Measurements from ENCODE around the gene CEP89. TPM values are rescaled to one million over a fixed set of nuclear protein-coding genes. Genes with fewer than 3 reads are reported as not detected.
"Not testable (repeated sequence)": the region's sequence is repeated elsewhere in the genome, so short reads cannot be mapped to it uniquely, and the experiment has no call there.

CEP89 gene
- total RNA-seq, 8 experiments from 2014 or later, result 7.2 to 29.6 (median 18.2) TPM

DNA sequence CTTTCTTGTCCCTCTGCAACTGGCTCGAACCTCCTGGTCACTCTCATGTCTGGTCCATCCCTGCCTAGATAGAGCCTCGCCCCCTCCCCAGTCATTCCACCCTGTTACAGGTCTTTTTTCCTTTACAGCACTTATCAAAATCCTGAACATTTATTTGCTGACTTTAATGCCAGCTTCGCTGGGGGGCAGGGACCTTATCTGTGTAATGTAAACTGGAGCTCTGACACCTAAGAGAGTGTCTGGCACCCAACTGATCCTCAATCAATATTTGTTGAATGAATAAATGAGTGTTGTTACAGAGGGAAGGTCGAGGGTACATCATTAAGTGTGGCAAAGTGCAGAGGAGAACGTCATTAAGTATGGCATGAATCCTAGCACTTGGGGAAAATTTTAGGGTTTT lies 17.0 kb upstream of the CEP89 start:
- WGBS, 10 experiments, result 0 to 100% (median 67%) methylated on average over 1 to 4 of the region's 5 CpGs; no CpG with 5 or more reads in 5 of the 10 experiments
- no peak overlapping the region for H3K4me3 ChIP-seq
- no peak for ATAC-seq (replicated peaks in 6 of 8)
- in situ Hi-C loops (cut with MboI; ENCODE audit: low pct_unique_long_range_greater_than_20kb in 2 of 9, low sequenced_read_pairs in 9 of 9, unreplicated experiment in 9 of 9), result loop anchor here in 2 of 9 experiments (25.0 kb wide), 2 partner anchors 99 to 124 kb away; partner anchors contain the start of gene GPATCH1 (in 1 of the 2)
- H3K4me1 ChIP-seq (replicated peaks in 1 of 2), result no peaks in the 10 kb centered on the region
- H3K27ac ChIP-seq, result no peak overlapping the region

DNA sequence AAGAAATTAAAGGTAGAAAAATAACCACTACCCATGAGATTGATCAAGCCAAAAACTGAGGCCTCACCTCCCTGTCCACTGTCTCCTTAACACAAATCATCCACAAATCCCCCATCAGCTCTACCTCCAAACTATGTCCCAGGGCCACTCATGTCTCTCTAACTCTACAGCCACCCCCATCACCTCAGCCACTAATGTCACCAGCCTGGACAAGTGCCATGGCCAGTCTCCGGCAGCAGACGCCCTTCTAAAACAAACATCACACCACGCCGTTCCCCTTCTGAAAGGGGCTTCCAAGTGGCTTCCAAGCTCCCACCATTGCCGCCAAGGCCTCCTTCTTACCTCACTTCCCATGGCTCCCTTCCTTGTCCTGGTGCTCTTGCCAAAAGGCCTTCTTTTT lies 16.5 kb upstream of the CEP89 start:
- H3K4me1 ChIP-seq (replicated peaks in 1 of 2); ATAC-seq (replicated peaks in 6 of 8); H3K4me3 ChIP-seq; H3K27ac ChIP-seq: not testable (repeated sequence)
- in situ Hi-C loops (cut with MboI; ENCODE audit: low pct_unique_long_range_greater_than_20kb in 2 of 9, low sequenced_read_pairs in 9 of 9, unreplicated experiment in 9 of 9), result loop anchor here in 2 of 9 experiments (25.0 kb wide), 2 partner anchors 99 to 124 kb away; partner anchors contain the start of gene GPATCH1 (in 1 of the 2)
- 80 to 100% (median 90%) methylated on average over 1 to 5 of the region's 5 CpGs; no CpG with 5 or more reads in 5 of the 10 experiments for WGBS, 10 experiments

DNA sequence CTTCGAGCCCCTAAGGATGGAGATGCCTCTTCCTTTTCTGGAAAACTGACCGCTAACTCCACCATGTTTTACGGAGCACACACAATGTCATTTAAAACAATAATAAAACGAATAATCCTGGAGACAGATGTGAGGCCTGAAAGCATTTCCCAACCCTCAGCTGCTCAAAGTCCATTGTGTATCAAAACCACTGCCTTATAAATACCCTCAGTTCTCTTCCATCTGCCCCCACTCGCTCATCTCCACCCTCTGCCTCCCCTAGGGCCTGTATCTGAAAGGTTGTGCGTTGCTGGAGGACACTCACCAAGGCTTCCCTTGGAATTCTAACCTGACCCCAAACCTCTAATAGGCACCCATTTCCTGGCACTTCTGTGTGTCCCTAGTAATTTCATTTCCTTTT lies 10.7 kb upstream of the CEP89 start:
- 88 to 100% (median 92%) methylated on average over 1 to 6 of the region's 6 CpGs; no CpG with 5 or more reads in 5 of the 10 experiments for WGBS, 10 experiments
- ATAC-seq (replicated peaks in 6 of 8); H3K4me1 ChIP-seq (replicated peaks in 1 of 2); H3K4me3 ChIP-seq; H3K27ac ChIP-seq: not testable (repeated sequence)
- in situ Hi-C loops (cut with MboI; ENCODE audit: low pct_unique_long_range_greater_than_20kb in 2 of 9, low sequenced_read_pairs in 9 of 9, unreplicated experiment in 9 of 9), result loop anchor here in 2 of 9 experiments (25.0 kb wide), 2 partner anchors 105 to 130 kb away; partner anchors contain the start of gene GPATCH1 (in 1 of the 2)

DNA sequence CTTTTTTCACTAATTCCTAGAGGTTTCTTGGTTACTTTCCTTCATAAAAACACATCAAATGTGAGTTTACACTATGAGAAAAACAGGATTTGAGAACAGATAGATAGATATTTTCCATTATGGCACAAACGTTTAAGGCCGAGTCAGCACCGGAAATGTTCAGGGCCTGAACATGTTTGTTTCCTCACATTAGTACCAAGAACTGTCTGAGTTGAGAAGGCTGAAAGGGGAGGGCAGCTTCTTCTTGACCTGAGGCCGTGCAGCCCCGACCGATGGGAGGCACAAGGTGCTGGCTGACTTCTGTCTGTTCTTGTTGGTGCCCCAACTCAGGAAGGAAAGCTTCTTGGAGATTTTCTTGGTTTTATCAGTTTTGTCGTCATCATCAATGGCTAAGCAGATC lies 8.0 kb upstream of the CEP89 start:
- in situ Hi-C loops (cut with MboI; ENCODE audit: low pct_unique_long_range_greater_than_20kb in 2 of 9, low sequenced_read_pairs in 9 of 9, unreplicated experiment in 9 of 9), result loop anchor here in 3 of 9 experiments (10.0 to 25.0 kb wide), 3 partner anchors 95 to 132 kb away; partner anchors contain the start of gene GPATCH1 (in 1 of the 3)
- not testable (repeated sequence) for H3K4me3 ChIP-seq; H3K4me1 ChIP-seq (replicated peaks in 1 of 2); ATAC-seq (replicated peaks in 6 of 8); H3K27ac ChIP-seq
- 70 to 100% (median 100%) methylated on average over 1 to 3 of the region's 7 CpGs; no CpG with 5 or more reads in 5 of the 10 experiments for WGBS, 10 experiments

DNA sequence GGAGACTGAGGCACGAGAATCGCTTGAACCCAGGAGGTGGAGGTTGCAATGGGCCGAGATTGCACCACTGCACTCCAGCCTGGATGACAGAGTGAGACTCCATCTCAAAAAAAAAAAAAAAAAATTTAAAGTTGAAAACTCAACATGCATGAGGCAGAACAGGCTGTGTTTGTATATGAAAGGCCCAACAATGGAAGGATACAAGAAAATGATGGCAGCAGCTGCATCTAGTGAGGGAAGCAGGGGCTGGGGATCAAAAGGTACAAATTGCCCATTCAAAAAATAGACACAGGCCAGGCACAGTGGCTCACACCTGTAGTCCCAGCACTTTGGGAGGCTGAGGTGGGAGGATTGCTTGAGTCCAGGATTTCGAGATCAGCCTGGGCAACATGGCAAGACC lies 6.1 kb upstream of the CEP89 start:
- not testable (repeated sequence) for H3K4me1 ChIP-seq (replicated peaks in 1 of 2); ATAC-seq (replicated peaks in 6 of 8); H3K4me3 ChIP-seq; H3K27ac ChIP-seq
- whole genome bisulfite sequencing, 10 experiments, result 78 to 100% (median 89%) methylated on average over 1 to 4 of the region's 4 CpGs; no CpG with 5 or more reads in 4 of the 10 experiments
- in situ Hi-C loops (cut with MboI; ENCODE audit: low pct_unique_long_range_greater_than_20kb in 2 of 9, low sequenced_read_pairs in 9 of 9, unreplicated experiment in 9 of 9), result loop anchor here in 3 of 9 experiments (10.0 to 25.0 kb wide), 3 partner anchors 97 to 134 kb away; partner anchors contain the start of gene GPATCH1 (in 1 of the 3)

DNA sequence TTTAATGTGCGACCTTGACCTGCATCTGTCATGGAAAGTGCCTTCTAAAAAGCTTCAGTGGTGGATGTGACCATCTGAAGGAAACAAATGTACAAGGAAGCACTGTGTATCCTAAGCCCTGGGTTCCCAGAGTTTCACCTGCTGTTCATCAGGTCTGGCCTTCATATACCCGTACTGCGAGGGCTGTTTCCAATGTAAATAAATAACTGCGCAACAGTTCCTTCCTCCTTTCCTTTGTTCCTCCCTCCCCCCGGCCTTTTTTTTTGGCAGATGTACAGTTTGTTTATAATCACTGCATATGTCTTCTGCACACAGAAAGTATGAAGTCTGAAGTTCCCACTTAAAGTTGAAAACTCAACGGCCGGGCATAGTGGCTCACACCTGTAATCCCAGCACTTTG lies 5.5 kb upstream of the CEP89 start:
- H3K4me3 ChIP-seq, result no peak overlapping the region
- 89 to 100% (median 100%) methylated on average over 1 to 7 of the region's 7 CpGs; no CpG with 5 or more reads in 3 of the 10 experiments for WGBS, 10 experiments
- H3K27ac ChIP-seq, result no peak overlapping the region
- in situ Hi-C loops (cut with MboI; ENCODE audit: low pct_unique_long_range_greater_than_20kb in 2 of 9, low sequenced_read_pairs in 9 of 9, unreplicated experiment in 9 of 9), result loop anchor here in 3 of 9 experiments (10.0 to 25.0 kb wide), 3 partner anchors 98 to 135 kb away; partner anchors contain the start of gene GPATCH1 (in 1 of the 3)
- ATAC-seq (replicated peaks in 6 of 8), result no peak
- no peaks in the 10 kb centered on the region for H3K4me1 ChIP-seq (replicated peaks in 1 of 2)

DNA sequence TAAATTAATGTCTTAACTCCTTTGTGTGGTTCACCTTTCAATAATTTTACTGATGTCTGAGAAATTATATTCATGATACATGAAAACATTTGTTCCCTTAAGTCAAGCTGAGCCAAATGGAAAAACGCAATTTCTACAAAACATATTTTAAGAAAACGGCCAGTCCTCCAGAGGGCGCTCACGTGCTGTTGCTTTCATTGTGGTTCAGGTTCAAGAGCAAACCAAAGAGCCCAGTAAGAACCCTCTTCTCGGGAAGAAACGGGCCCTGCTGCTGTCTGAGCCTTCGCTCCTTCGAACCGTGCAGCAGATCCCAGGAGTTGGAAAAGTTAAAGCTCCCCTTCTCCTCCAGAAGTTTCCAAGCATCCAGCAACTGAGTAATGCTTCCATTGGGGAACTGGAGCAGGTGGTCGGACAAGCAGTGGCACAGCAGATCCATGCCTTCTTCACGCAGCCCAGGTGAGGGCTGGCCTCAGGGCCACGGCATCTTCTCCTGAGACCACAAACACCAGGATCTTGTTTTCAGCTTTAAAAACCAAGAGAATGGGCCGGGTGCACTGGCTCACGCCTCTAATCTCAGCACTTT lies 4.6 kb upstream of the CEP89 start:
- ATAC-seq (replicated peaks in 6 of 8), result no peak
- in situ Hi-C loops (cut with MboI; ENCODE audit: low pct_unique_long_range_greater_than_20kb in 2 of 9, low sequenced_read_pairs in 9 of 9, unreplicated experiment in 9 of 9), result loop anchor here in 3 of 9 experiments (10.0 to 25.0 kb wide), 3 partner anchors 98 to 136 kb away; partner anchors contain the start of gene GPATCH1 (in 1 of the 3)
- 2 to 52% (median 25%) methylated on average over 4 to 11 of the region's 14 CpGs for WGBS, 10 experiments
- no peak overlapping the region for H3K4me3 ChIP-seq
- no peaks in the 10 kb centered on the region for H3K4me1 ChIP-seq (replicated peaks in 1 of 2)
- no peak overlapping the region for H3K27ac ChIP-seq

DNA sequence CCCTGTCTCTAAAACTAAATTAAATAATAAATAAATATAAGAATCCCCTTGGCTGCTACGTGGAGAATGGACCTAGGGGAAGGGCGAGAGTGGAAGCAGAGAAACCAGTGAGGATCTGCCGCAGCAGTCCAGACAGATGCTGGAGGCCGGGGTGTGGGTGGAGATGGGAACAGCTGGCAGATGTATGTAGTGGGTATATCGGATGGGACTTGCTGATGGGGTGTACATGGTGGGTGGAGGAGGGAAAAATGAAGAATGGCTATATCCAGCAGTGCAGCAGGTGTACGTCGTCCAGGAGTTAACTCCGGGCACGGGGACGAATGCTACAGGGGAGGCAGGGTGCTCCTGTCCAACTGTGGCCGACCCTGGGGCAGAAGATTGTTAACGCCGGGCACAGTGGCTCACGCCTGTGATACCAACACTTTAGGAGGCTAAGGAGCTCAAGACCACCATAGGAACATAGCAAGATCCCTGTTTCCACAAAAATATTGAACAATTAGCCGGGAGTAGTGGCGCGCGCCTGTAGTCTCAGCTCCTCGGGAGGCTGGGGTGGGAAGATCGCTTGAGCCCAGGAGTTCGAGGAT lies 654 bp downstream of the CEP89 start:
- peak in 4 of 8 experiments; percentile 0 to 10 (median 4) for ATAC-seq (replicated peaks in 6 of 8)
- Histone ChIP-seq H3K4me3 (peak overlapping the region; percentile 56 to 85 (median 73)), H3K4me1 (replicated peaks in 1 of 2) (peaks cover 8 to 10% of the 10 kb centered on the region in 2 donors), H3K27ac (peak overlapping the region; percentile 25 to 43)
- 0 to 83% (median 11%) methylated on average over 1 to 11 of the region's 21 CpGs; no CpG with 5 or more reads in 3 of the 10 experiments for WGBS, 10 experiments
- in situ Hi-C loops (cut with MboI; ENCODE audit: low pct_unique_long_range_greater_than_20kb in 2 of 9, low sequenced_read_pairs in 9 of 9, unreplicated experiment in 9 of 9), result loop anchor here in 1 of 9 experiments (10.0 kb wide), 1 partner anchor 104 kb away; no protein-coding TSS in a partner anchor

DNA sequence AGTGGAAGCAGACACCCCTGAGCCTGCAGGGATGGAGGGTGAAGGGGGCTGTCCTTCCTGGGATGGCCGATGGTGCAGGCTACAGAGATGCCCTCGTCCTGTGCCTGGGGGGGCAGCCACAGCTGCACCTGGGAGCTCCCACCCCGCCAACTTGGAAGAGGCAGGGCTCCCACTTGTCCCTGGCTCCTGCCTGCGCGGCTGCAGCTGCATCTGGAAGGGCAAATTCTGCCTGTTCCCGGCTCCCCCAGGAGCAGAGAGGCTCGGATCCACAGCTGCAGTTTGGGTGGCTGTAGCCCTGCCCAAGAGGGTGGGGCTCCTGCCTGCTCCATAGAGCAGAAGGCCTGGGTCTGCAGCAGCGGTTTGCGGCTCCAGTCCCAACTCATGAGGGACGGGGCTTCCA lies 2.2 kb downstream of the CEP89 start:
- H3K4me3 ChIP-seq, result no peak overlapping the region
- in situ Hi-C loops (cut with MboI; ENCODE audit: low pct_unique_long_range_greater_than_20kb in 2 of 9, low sequenced_read_pairs in 9 of 9, unreplicated experiment in 9 of 9), result no loop called here
- ATAC-seq (replicated peaks in 6 of 8), result no peak
- H3K27ac ChIP-seq, result no peak overlapping the region
- peaks cover 8 to 10% of the 10 kb centered on the region in 2 donors for H3K4me1 ChIP-seq (replicated peaks in 1 of 2)
- WGBS, 10 experiments, result 80 to 100% (median 87%) methylated on average over 1 to 6 of the region's 10 CpGs; no CpG with 5 or more reads in 6 of the 10 experiments

DNA sequence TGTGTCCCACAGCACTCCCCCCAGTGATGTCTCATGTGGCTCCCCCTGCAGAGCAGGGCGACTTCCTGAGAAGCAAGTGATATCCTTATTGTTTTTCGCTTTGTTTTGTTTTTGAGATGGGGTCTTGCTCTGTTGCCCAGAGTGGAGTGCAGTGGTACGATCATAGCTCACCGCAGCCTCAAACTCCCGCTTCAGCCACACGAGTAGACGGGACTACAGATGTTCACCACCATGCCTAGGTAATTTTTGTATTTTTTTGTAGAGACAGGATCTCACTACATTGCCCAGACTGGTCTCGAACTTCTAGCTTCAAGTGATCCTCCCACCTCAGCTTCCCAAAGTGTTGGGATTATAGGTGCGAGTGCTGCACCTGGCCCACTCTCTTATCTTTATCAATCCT lies 5.0 kb downstream of the CEP89 start:
- H3K4me3 ChIP-seq, result no peak overlapping the region
- H3K27ac ChIP-seq, result no peak overlapping the region
- H3K4me1 ChIP-seq (replicated peaks in 1 of 2), result peaks cover 8 to 10% of the 10 kb centered on the region in 2 donors
- no peak for ATAC-seq (replicated peaks in 6 of 8)
- 69 to 100% (median 91%) methylated on average over 1 to 8 of the region's 9 CpGs; no CpG with 5 or more reads in 4 of the 10 experiments for WGBS, 10 experiments
- in situ Hi-C loops (cut with MboI; ENCODE audit: low pct_unique_long_range_greater_than_20kb in 2 of 9, low sequenced_read_pairs in 9 of 9, unreplicated experiment in 9 of 9), result no loop called here

DNA sequence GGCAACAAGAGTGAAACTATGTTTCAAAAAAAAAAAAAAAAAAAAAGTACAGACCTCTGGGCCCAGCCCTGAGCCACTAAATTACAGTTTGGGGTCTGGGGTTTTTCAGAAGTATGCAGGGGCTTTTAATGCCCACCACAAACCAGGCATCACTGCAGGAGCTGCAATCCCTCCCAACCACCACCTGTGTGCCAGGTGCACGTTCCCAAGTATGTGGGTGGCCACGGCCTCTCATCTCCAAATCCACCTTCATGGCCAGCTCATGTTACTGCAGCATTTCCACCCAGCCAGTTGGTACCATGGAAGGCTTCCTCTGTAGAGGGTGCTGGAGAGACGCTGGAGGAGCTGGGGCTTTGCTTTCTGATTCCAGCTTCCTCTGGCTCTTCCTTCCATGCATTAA lies 26.5 kb downstream of the CEP89 start:
- H3K27ac ChIP-seq, result no peak overlapping the region
- no peaks in the 10 kb centered on the region for H3K4me1 ChIP-seq (replicated peaks in 1 of 2)
- H3K4me3 ChIP-seq, result no peak overlapping the region
- ATAC-seq (replicated peaks in 6 of 8), result no peak
- in situ Hi-C loops (cut with MboI; ENCODE audit: low pct_unique_long_range_greater_than_20kb in 2 of 9, low sequenced_read_pairs in 9 of 9, unreplicated experiment in 9 of 9), result no loop called here
- 40 to 100% (median 86%) methylated on average over 1 to 3 of the region's 3 CpGs; no CpG with 5 or more reads in 7 of the 10 experiments for WGBS, 10 experiments

DNA sequence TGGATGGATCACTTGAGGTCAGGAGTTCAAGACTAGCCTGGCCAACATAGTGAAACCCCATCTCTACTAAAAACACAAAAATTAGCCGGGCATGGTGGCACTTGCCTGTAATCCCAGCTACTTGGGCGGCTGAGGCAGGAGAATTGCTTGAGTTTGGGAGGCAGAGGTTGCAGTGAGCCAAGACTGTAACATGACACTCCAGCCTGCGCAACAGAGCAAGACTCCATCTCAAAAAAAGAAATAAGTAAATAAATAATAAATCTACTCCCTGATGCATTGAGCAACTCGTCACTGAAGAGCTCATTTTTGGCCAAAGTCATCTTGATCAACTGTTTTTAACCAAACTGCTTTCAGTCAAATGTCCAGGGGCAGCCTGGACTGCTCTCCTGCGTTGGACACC lies 30.5 kb downstream of the CEP89 start:
- WGBS, 10 experiments, result 84 to 100% (median 88%) methylated on average over 1 to 4 of the region's 5 CpGs; no CpG with 5 or more reads in 2 of the 10 experiments
- ATAC-seq (replicated peaks in 6 of 8), result not testable (repeated sequence)

DNA sequence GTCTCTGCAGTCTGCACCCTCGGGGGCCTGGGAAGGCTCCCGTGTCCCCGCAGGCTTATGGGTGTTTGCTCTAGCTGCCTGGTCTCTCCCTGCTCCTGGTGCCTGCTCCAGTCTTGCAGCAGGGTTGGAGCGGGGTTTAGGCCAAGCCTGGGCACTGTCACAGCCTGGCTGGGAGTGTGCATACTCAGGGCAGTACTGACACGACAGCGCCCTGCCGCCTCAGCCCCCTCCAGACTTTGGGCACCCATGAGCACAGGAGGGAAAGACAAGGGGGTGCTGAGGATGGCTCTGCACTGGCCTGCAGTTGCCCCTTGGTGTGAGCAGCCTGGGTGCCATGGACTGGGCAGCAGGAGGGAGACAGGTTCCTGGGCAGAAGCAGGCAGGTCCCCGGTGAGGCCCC lies 35.7 kb downstream of the CEP89 start:
- in situ Hi-C loops (cut with MboI; ENCODE audit: low pct_unique_long_range_greater_than_20kb in 2 of 9, low sequenced_read_pairs in 9 of 9, unreplicated experiment in 9 of 9), result no loop called here
- WGBS, 10 experiments, result 100% methylated on average over 2 of the region's 8 CpGs; no CpG with 5 or more reads in 7 of the 10 experiments
- Histone ChIP-seq H3K27ac (no peak overlapping the region), H3K4me1 (replicated peaks in 1 of 2) (no peaks in the 10 kb centered on the region), H3K4me3 (no peak overlapping the region)
- no peak for ATAC-seq (replicated peaks in 6 of 8)

More for the DNA sequence above, 30.5 kb downstream of the CEP89 start:
- H3K4me3 ChIP-seq; in situ Hi-C loops (cut with MboI; ENCODE audit: low pct_unique_long_range_greater_than_20kb in 2 of 9, low sequenced_read_pairs in 9 of 9, unreplicated experiment in 9 of 9); H3K4me1 ChIP-seq (replicated peaks in 1 of 2); H3K27ac ChIP-seq: not testable (repeated sequence)
